H1 (cell line): ENCODE results near the gene HPCAL4. TPM values are rescaled to one million over a fixed set of nuclear protein-coding genes. Genes with fewer than 3 reads are reported as not detected.

ENCODE experiments used
- CBX5 ChIP-seq: fragments of 300-800, 300-1000 bp; sonication (generic); IDR thresholded peaks from 2 replicates; pipeline ENCODE4 v1.7.1; 2016; ENCODE audit warnings: antibody characterized with exemption, low read length, low read depth
- CHD2 ChIP-seq: IDR thresholded peaks from 2 replicates; pipeline ENCODE4 v1.6.1; 2012; ENCODE audit warnings: low read length, improper control_type of control experiment
- polyA plus RNA-seq, 7 experiments: library from polyadenylated mRNA; depleted of rRNA in 3 of 7; stranded (reverse) in 5 of 7; unstranded in 2 of 7; fragments of >200 nt in 5 of 7; fragments of 200-250 nt in 2 of 7; gene quantifications; 1 replicate in 5 of 7; 2 replicates in 1 of 7; 4 replicates in 1 of 7; pipeline versions ENCODE4 v1.2.1 to v1.2.3, GENCODE V29; 2011 to 2013; ENCODE audit warnings: missing spikeins in 2 of 7, mixed read lengths in 2 of 7
- total RNA-seq: library from RNA; stranded (reverse); fragmentation: NEBNext Ultra II Directional; extraction: Animal tissue kit (Norgen Biotek cat#: 25700); gene quantifications from 2 replicates; pipeline ENCODE4 v1.2.1, GENCODE V29; 2021

The HPCAL4 gene
- total and polyA plus RNA-seq, 2 of the 8 experiments (the other 6 are each of a cell fraction or from before 2014, with no cell fraction given) = 0.54 to 0.74 TPM

DNA sequence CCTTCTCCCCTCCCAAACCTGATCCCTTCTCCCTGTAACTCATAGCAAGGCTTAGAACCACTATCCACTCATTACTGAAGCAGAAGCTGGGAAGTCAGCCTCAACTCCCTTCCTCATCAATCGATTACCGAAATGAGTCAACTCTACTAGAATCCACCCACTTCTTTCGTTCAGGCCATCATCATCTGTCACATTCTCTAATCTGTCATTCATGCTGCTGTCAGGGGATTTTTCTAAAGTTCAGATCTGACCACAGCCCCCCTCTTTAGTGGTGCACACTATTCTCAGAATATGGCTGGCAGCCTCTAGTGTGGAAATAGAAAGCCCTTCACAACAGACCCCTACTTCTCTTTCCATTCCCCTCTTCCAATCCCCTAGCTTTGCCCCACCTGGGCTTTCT is 24.5 kb downstream of the HPCAL4 start (continued):
- TF ChIP-seq CBX5 (no peak), CHD2 (no peak)
